Loucy (cell line): ENCODE measurements around the gene ZNF319.

Experiments used
- EZH2phosphoT487 ChIP-seq: fragments of 200-600 bp; IDR thresholded peaks from 2 replicates; pipeline ENCODE4 v1.6.1; 2018; ENCODE audit warnings: antibody characterized with exemption, mild to moderate bottlenecking, moderate library complexity, borderline replicate concordance
- TF ChIP-seq, protein P1 (sequence below): fragments of 200-600 bp; sonication (generic); conservative IDR thresholded peaks from 2 replicates; pipeline ENCODE4 v1.5.1; 2014; ENCODE audit warnings: mild to moderate bottlenecking, antibody characterized with exemption, low read length

DNA sequence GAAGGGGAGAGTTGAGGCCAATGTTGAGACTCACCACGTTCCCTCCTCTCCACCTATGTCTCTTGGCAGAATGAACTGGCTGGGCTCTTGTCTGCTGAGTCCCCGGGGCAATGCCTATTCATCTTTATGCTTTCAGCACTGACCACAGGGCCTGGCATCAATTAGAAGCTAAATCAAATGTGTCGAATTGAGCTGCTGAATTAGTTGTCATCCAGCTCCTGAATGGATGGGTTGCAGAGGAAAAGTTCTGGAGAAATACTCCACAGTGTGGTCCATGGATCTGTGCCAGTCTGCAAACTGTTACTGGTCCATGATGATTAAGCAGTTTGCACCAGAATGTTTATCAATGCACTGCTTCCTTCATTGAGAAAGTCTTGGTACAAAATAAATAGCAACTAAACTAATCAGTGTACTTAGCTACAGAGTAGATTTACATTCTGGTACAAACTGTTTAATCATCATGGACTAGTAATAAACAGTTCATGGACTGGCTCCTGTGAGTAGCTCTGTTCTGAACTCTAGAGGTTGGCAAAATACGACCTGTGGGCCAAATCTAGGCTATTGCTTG is 34.2 kb downstream of the ZNF319 start:
- TF ChIP-seq, protein P1, sequence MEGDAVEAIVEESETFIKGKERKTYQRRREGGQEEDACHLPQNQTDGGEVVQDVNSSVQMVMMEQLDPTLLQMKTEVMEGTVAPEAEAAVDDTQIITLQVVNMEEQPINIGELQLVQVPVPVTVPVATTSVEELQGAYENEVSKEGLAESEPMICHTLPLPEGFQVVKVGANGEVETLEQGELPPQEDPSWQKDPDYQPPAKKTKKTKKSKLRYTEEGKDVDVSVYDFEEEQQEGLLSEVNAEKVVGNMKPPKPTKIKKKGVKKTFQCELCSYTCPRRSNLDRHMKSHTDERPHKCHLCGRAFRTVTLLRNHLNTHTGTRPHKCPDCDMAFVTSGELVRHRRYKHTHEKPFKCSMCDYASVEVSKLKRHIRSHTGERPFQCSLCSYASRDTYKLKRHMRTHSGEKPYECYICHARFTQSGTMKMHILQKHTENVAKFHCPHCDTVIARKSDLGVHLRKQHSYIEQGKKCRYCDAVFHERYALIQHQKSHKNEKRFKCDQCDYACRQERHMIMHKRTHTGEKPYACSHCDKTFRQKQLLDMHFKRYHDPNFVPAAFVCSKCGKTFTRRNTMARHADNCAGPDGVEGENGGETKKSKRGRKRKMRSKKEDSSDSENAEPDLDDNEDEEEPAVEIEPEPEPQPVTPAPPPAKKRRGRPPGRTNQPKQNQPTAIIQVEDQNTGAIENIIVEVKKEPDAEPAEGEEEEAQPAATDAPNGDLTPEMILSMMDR = no peak
- no peak for TF ChIP-seq EZH2phosphoT487
